Tibial nerve (tissue), 4 donors: ENCODE data around the gene FBLN1. TPM values are rescaled to one million over a fixed set of nuclear protein-coding genes. Genes with fewer than 3 reads are reported as not detected.

Source experiments
- DNase-seq, 2 donors: peaks; one replicate each; pipeline ENCODE4 v3.0.0-alpha.2; 2019; ENCODE audit warnings: low spot score in 2 of 2
- H3K27ac ChIP-seq, 4 donors: fragments of 200-600 bp; sonication (generic) in 3 of 4; one replicate each; pipeline ENCODE4 v1.5.1; 2017 to 2019; ENCODE audit warnings: mild to moderate bottlenecking in 1 of 4
- H3K27me3 ChIP-seq, 2 donors: fragments of 200-600 bp; sonication (generic) in 1 of 2; one replicate each; pipeline versions ENCODE4 v1.5.1 to v1.6.0; 2017 to 2019
- H3K36me3 ChIP-seq, 3 donors: fragments of 200-600 bp; sonication (generic); one replicate each; pipeline ENCODE4 v1.5.1; 2018 to 2019
- H3K4me1 ChIP-seq, 4 donors: fragments of 200-600 bp; sonication (generic) in 3 of 4; one replicate each; pipeline ENCODE4 v1.5.1; 2017 to 2019
- H3K4me3 ChIP-seq, 4 donors: fragments of 200-600 bp; sonication (generic) in 3 of 4; one replicate each; pipeline ENCODE4 v1.5.1; 2017 to 2019; ENCODE audit warnings: mild to moderate bottlenecking in 1 of 4, moderate library complexity in 1 of 4
- H3K9me3 ChIP-seq, 4 donors: fragments of 200-600 bp; sonication (generic) in 3 of 4; one replicate each; pipeline ENCODE4 v1.5.1; 2017 to 2019
- EP300 ChIP-seq, 2 donors: sonication (generic); formaldehyde crosslinking; IDR thresholded peaks; one replicate each; pipeline ENCODE4 v1.6.1; 2017; ENCODE audit warnings: antibody characterized with exemption in 2 of 2, mild to moderate bottlenecking in 1 of 2
- POLR2A ChIP-seq, 2 donors: fragments of 450-650 bp; IDR thresholded peaks; one replicate each; pipeline ENCODE4 v1.6.1; 2017; ENCODE audit warnings: antibody characterized with exemption in 2 of 2, mild to moderate bottlenecking in 2 of 2, moderate library complexity in 2 of 2
- WGBS, 2 donors: methylation state at CpG; one replicate each; pipeline ENCODE4 v1.1.5; 2018; 5-methylcytosine and 5-hydroxymethylcytosine counted together
- small RNA-seq: library from RNA; depleted of rRNA; stranded (forward); fragments of <200 nt; gene quantifications from one replicate; pipeline ENCODE3, GENCODE V24; 2016
- total RNA-seq, 4 donors: library from RNA; depleted of rRNA; stranded (reverse); fragments of >200 nt; gene quantifications; one replicate each; pipeline ENCODE4 v1.1.0, GENCODE V29; 2016
- TF ChIP-seq, protein P1 (sequence below), 5 experiments: fragments of 200-600 bp in 3 of 5; fragments of 450-650 bp in 2 of 5; sonication (generic) in 3 of 5; IDR thresholded peaks; one replicate each; pipeline ENCODE4 v1.5.1; 2016 to 2019; ENCODE audit warnings: antibody characterized with exemption in 5 of 5, mild to moderate bottlenecking in 3 of 5, moderate library complexity in 2 of 5

FBLN1 gene
- total RNA-seq, 4 donors from 2014 or later, result 172 to 1,145 (median 351) TPM

DNA sequence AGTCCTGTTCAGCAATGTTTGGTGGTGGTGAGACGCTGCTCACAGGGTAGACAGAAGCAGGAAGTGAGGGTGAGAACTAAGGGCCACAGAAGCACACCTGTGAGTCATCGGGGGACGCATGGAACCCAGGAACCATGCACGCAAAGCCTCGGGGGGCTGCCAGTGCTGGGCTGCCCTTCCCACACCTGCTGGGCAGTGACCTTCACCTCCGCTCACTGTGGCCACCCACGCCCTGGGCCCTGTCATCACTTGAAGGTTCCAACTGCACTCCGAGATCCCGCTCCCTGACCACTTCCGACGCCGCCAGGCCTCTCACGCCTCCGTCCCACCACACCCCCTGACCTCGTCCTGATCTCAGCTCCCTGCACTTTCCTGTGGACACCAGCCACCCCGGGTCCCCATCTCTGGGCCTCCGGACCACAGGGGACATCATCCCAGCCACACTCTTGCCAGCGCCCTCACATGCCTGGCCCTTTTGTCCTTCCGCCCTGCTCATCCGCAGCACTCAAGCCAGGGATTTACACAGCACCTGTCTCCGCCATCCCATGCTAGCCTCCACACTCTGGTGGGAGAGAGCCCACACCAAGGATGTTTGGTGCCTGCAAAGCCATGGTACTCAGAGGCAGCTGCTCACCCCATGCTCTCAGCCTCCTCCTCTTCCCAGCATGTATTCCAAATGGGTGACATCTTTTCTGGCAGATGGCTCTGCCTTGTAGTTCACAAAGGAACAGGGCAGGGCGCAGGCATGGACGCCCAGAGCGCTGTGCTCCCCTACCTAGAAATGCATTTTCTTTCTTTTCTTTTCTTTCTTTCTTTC lies 145.8 kb downstream of the FBLN1 start:
- Histone ChIP-seq H3K9me3 (peaks cover 0 to 2% (median 0%) of the 10 kb centered on the region in 4 donors), H3K27ac (no peak overlapping the region), H3K4me1 (peaks cover 0 to 7% (median 1%) of the 10 kb centered on the region in 4 donors), H3K4me3 (no peak overlapping the region), H3K36me3 (no peaks in the 10 kb centered on the region), H3K27me3 (peaks cover 0 to 49% of the 10 kb centered on the region in 2 donors)
- WGBS, 2 donors, result 79 to 82% methylated on average over 24 of the region's 24 CpGs
- TF ChIP-seq, protein P1, sequence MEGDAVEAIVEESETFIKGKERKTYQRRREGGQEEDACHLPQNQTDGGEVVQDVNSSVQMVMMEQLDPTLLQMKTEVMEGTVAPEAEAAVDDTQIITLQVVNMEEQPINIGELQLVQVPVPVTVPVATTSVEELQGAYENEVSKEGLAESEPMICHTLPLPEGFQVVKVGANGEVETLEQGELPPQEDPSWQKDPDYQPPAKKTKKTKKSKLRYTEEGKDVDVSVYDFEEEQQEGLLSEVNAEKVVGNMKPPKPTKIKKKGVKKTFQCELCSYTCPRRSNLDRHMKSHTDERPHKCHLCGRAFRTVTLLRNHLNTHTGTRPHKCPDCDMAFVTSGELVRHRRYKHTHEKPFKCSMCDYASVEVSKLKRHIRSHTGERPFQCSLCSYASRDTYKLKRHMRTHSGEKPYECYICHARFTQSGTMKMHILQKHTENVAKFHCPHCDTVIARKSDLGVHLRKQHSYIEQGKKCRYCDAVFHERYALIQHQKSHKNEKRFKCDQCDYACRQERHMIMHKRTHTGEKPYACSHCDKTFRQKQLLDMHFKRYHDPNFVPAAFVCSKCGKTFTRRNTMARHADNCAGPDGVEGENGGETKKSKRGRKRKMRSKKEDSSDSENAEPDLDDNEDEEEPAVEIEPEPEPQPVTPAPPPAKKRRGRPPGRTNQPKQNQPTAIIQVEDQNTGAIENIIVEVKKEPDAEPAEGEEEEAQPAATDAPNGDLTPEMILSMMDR (IDR thresholded peaks at IDR 0.05), result no peak
- TF ChIP-seq POLR2A (IDR thresholded peaks at IDR 0.05) (no peak), EP300 (IDR thresholded peaks at IDR 0.05) (no peak)
- no peak for DNase-seq

DNA sequence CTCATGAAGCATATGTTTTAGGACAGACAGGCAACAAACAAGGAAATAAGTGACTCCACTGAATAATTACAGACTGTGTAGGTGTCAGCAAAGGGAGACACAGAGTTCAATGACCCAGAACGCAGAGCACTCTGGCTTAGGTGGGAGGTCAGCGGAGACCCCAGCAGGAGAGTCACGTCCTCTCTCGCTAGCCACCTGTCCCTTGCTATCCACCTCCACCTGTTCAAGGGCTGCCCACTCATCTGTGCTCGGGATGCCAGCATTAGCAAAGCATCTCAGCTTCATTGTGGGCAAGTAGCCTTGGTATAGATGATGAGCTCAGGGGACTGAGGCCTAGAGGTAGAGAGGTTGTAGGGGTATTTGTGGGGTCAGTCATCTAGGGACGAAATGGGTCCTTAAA lies 147.1 kb downstream of the FBLN1 start:
- TF ChIP-seq, protein P1 (IDR thresholded peaks at IDR 0.05), result no peak
- TF ChIP-seq EP300 (IDR thresholded peaks at IDR 0.05) (no peak), POLR2A (IDR thresholded peaks at IDR 0.05) (no peak)
- Histone ChIP-seq H3K9me3 (peaks cover 0 to 2% (median 0%) of the 10 kb centered on the region in 4 donors), H3K36me3 (no peaks in the 10 kb centered on the region), H3K27me3 (peaks cover 0 to 37% of the 10 kb centered on the region in 2 donors), H3K4me1 (peaks cover 0 to 7% (median 1%) of the 10 kb centered on the region in 4 donors), H3K27ac (no peak overlapping the region), H3K4me3 (no peak overlapping the region)
- no peak for DNase-seq
- WGBS, 2 donors, result 86 to 89% methylated on average over 6 of the region's 6 CpGs

DNA sequence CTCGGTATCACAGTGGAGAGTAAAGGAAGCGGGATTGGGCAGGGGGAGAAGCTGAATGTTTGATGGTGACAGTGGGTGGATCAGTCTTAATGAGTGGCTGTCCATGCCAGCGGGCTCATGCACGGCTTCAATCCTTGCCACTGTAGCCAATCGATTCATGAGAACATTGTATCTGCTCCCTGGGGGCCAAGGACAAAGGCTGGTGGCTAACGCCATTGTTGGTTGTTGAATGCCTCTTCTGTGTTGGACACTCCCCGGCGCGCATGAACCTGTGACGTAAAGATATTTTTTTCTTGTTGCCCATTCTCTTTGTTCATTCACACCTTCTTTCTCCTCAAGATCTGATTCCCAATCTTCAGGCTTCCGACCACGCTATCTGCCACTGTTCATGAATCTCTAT lies 148.0 kb downstream of the FBLN1 start:
- Histone ChIP-seq H3K36me3 (no peaks in the 10 kb centered on the region), H3K9me3 (peaks cover 0 to 2% (median 0%) of the 10 kb centered on the region in 4 donors), H3K4me1 (peaks cover 0 to 1% (median 0%) of the 10 kb centered on the region in 4 donors), H3K27me3 (peaks cover 0 to 28% of the 10 kb centered on the region in 2 donors), H3K4me3 (no peak overlapping the region), H3K27ac (no peak overlapping the region)
- DNase-seq, result no peak
- WGBS, 2 donors, result 84 to 88% methylated on average over 12 of the region's 12 CpGs
- TF ChIP-seq, protein P1 (IDR thresholded peaks at IDR 0.05), result no peak
- TF ChIP-seq POLR2A (IDR thresholded peaks at IDR 0.05) (no peak), EP300 (IDR thresholded peaks at IDR 0.05) (no peak)

Small RNA genes lying within 50 kb of the gene (small RNA-seq; reads per million reads assigned to genes)
- gene RNU6-1161P, result not detected

Other genes with a start within 250 kb of the FBLN1 start
- not detected for gene UPK3A, start 217.9 kb upstream of the FBLN1 start, total RNA-seq
- 100 to 1,000 TPM in 2 of 4 donors, 10 to 100 TPM in 2; 16.8 to 171 (median 83.2) TPM for gene FAM118A, start 192.9 kb upstream of the FBLN1 start, total RNA-seq
- not detected for gene SMC1B, start 89.3 kb upstream of the FBLN1 start, total RNA-seq
- gene RIBC2, start 89.2 kb upstream of the FBLN1 start, total RNA-seq, result under 1 TPM in 1 of 4 donors, not detected in 3; 0.42 TPM
- gene ATXN10, start 169.0 kb downstream of the FBLN1 start, total RNA-seq, result 100 to 1,000 TPM; 163 to 197 (median 178) TPM